Measurements from ENCODE around the gene PTPRO. TPM values are rescaled to one million over a fixed set of nuclear protein-coding genes. Genes with fewer than 3 reads are reported as not detected.

Gene PTPRO
- total RNA-seq, 2 donors from 2014 or later, result 26.1 to 28.3 TPM

DNA sequence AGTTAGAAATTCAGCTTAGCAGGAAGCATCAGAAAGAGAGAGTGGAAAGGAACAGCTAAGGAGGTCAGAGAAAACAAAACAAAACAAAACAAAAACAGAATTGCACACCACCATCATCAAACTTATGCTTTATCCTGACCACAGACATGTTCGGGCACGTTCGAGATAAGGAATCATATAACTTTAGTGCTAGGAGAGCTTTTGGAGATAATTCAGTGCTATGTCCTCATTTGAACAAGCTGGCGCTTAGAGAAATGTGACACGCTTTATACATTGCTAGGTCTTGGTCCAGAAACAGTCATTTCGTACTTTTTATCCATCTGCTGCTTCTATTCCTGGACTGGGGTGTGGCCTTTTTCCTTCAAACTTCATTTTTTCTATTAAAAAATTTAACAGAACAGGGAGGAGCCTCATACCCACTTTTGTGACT is 213.1 kb downstream of the PTPRO start:
- H3K9me3 ChIP-seq, result no peaks in the 10 kb centered on the region
- H3K9ac ChIP-seq (ENCODE audit: low read depth in 2 of 2, low read length in 2 of 2), result peak overlapping the region in 1 of 2 donors; percentile 48
- DNase-seq, result no peak
- H3K4me1 ChIP-seq, result peaks cover 8% of the 10 kb centered on the region
- H3K27ac ChIP-seq, result peak overlapping the region; percentile 57
- intact Hi-C loops (cut with DNase I), result no loop called here
- H3K4me3 ChIP-seq, result no peak overlapping the region
- no peaks in the 10 kb centered on the region for H3K36me3 ChIP-seq
- no peaks in the 10 kb centered on the region for H3K27me3 ChIP-seq
- TF ChIP-seq CTCF (IDR thresholded peaks at IDR 0.05), result no peak

GRCh38 chr12:15536446-15536845 is 214.1 kb downstream of the PTPRO start:
- peaks cover 8% of the 10 kb centered on the region for H3K4me1 ChIP-seq
- H3K27ac ChIP-seq, result no peak overlapping the region
- no peak overlapping the region for H3K9ac ChIP-seq (ENCODE audit: low read depth in 2 of 2, low read length in 2 of 2)
- DNase-seq, result no peak
- H3K27me3 ChIP-seq, result no peaks in the 10 kb centered on the region
- H3K9me3 ChIP-seq, result no peaks in the 10 kb centered on the region
- TF ChIP-seq CTCF (IDR thresholded peaks at IDR 0.05), result no peak
- H3K36me3 ChIP-seq, result no peaks in the 10 kb centered on the region
- intact Hi-C loops (cut with DNase I), result no loop called here
- no peak overlapping the region for H3K4me3 ChIP-seq

GRCh38 chr12:15538881-15539280 is 216.6 kb downstream of the PTPRO start:
- DNase-seq, result no peak
- no peaks in the 10 kb centered on the region for H3K9me3 ChIP-seq
- TF ChIP-seq CTCF (IDR thresholded peaks at IDR 0.05), result no peak
- H3K9ac ChIP-seq (ENCODE audit: low read depth in 2 of 2, low read length in 2 of 2), result no peak overlapping the region
- no peak overlapping the region for H3K27ac ChIP-seq
- H3K36me3 ChIP-seq, result no peaks in the 10 kb centered on the region
- no peak overlapping the region for H3K4me3 ChIP-seq
- peaks cover 8% of the 10 kb centered on the region for H3K4me1 ChIP-seq
- H3K27me3 ChIP-seq, result no peaks in the 10 kb centered on the region
- intact Hi-C loops (cut with DNase I), result no loop called here

DNA sequence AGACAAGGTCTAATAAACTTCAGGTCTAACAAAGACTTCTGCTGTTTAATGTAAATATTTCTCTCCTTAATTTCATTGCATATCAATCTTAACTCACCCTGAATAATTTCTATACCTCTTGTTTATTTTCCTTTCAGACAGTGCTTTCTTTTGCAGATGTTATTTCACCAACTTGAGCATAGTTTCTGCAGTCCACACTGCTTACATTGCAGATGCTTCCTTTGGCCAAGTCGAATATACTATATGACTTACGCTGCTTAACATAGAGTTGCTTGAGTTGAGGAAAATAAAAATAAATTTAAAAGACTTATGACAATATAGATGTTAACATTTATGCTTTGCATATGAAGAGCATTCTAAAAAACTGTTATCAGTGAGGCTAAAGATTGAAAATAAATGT is 217.7 kb downstream of the PTPRO start:
- intact Hi-C loops (cut with DNase I), result no loop called here
- no peaks in the 10 kb centered on the region for H3K9me3 ChIP-seq
- no peaks in the 10 kb centered on the region for H3K27me3 ChIP-seq
- peaks cover 2% of the 10 kb centered on the region for H3K4me1 ChIP-seq
- H3K9ac ChIP-seq (ENCODE audit: low read depth in 2 of 2, low read length in 2 of 2), result no peak overlapping the region
- no peaks in the 10 kb centered on the region for H3K36me3 ChIP-seq
- no peak overlapping the region for H3K4me3 ChIP-seq
- no peak for TF ChIP-seq CTCF (IDR thresholded peaks at IDR 0.05)
- H3K27ac ChIP-seq, result no peak overlapping the region
- DNase-seq, result no peak

- H3K36me3 ChIP-seq, result no peaks in the 10 kb centered on the region
- H3K27me3 ChIP-seq, result no peaks in the 10 kb centered on the region
- H3K4me1 ChIP-seq, result no peaks in the 10 kb centered on the region
- TF ChIP-seq CTCF (IDR thresholded peaks at IDR 0.05), result no peak
- no peak overlapping the region for H3K9ac ChIP-seq (ENCODE audit: low read depth in 2 of 2, low read length in 2 of 2)
- no peak overlapping the region for H3K4me3 ChIP-seq
- no peak for DNase-seq
- no peak overlapping the region for H3K27ac ChIP-seq
- H3K9me3 ChIP-seq, result no peaks in the 10 kb centered on the region
- intact Hi-C loops (cut with DNase I), result no loop called here
Measured at GRCh38 chr12:15540469-15540872, 218.2 kb downstream of the PTPRO start.
